ENCODE data around the gene TCOF1. TPM values are rescaled to one million over a fixed set of nuclear protein-coding genes. Genes with fewer than 3 reads are reported as not detected.

TCOF1 gene
- polyA plus RNA-seq, 1 donor from 2014 or later: 26.4 TPM

GRCh38 chr5:150443242-150444075 is 86.0 kb downstream of the TCOF1 start:
- Mint-ChIP-seq H3K9me3 (no peaks in the 10 kb centered on the region), H3K36me3 (no peaks in the 10 kb centered on the region), H3K4me3 (no peak overlapping the region), H3K27ac (no peak overlapping the region), H3K27me3 (no peaks in the 10 kb centered on the region), H3K4me1 (peaks cover 5 to 19% (median 10%) of the 10 kb centered on the region in 3 donors)

- peaks cover 11 to 24% (median 11%) of the 10 kb centered on the region in 3 donors for H3K4me1 Mint-ChIP-seq
- H3K9me3 Mint-ChIP-seq: no peaks in the 10 kb centered on the region
- no peak overlapping the region for H3K27ac Mint-ChIP-seq
- H3K36me3 Mint-ChIP-seq: no peaks in the 10 kb centered on the region
- H3K27me3 Mint-ChIP-seq: no peaks in the 10 kb centered on the region
- peak overlapping the region in 1 of 4 donors; percentile 54 for H3K4me3 Mint-ChIP-seq
Measured at GRCh38 chr5:150444770-150445169, 87.3 kb downstream of the TCOF1 start.

- H3K27me3 Mint-ChIP-seq: no peaks in the 10 kb centered on the region
- H3K4me1 Mint-ChIP-seq: peaks cover 12 to 26% (median 16%) of the 10 kb centered on the region in 3 donors
- H3K27ac Mint-ChIP-seq: peak overlapping the region in 2 of 3 donors; percentile 13 to 50
- no peaks in the 10 kb centered on the region for H3K9me3 Mint-ChIP-seq
- H3K36me3 Mint-ChIP-seq: no peaks in the 10 kb centered on the region
- peak overlapping the region in 1 of 4 donors; percentile 51 for H3K4me3 Mint-ChIP-seq
Measured at GRCh38 chr5:150446088-150446487, 88.6 kb downstream of the TCOF1 start.

GRCh38 chr5:150446583-150446982 is 89.1 kb downstream of the TCOF1 start:
- H3K4me3 Mint-ChIP-seq: peak overlapping the region in 1 of 4 donors; percentile 51
- H3K4me1 Mint-ChIP-seq: peaks cover 12 to 26% (median 16%) of the 10 kb centered on the region in 3 donors
- peak overlapping the region in 2 of 3 donors; percentile 16 to 50 for H3K27ac Mint-ChIP-seq
- no peaks in the 10 kb centered on the region for H3K27me3 Mint-ChIP-seq
- H3K9me3 Mint-ChIP-seq: no peaks in the 10 kb centered on the region
- no peaks in the 10 kb centered on the region for H3K36me3 Mint-ChIP-seq

- peaks cover 12 to 24% (median 16%) of the 10 kb centered on the region in 3 donors for H3K4me1 Mint-ChIP-seq
Measured at GRCh38 chr5:150447188-150447587, 89.7 kb downstream of the TCOF1 start.

GRCh38 chr5:150448334-150448733 is 90.8 kb downstream of the TCOF1 start:
- Mint-ChIP-seq H3K27ac (peak overlapping the region; percentile 96 to 100 (median 99)), H3K27me3 (no peaks in the 10 kb centered on the region), H3K36me3 (no peaks in the 10 kb centered on the region), H3K9me3 (no peaks in the 10 kb centered on the region), H3K4me3 (peak overlapping the region; percentile 95 to 99 (median 98)), H3K4me1 (peaks cover 12 to 24% (median 16%) of the 10 kb centered on the region in 3 donors)

More at GRCh38 chr5:150447188-150447587, 89.7 kb downstream of the TCOF1 start:
- Mint-ChIP-seq H3K9me3 (no peaks in the 10 kb centered on the region), H3K36me3 (no peaks in the 10 kb centered on the region), H3K27ac (peak overlapping the region in 2 of 3 donors; percentile 16 to 99), H3K27me3 (no peaks in the 10 kb centered on the region), H3K4me3 (peak overlapping the region in 1 of 4 donors; percentile 95)

- Mint-ChIP-seq H3K27ac (peak overlapping the region; percentile 96 to 100 (median 99)), H3K9me3 (no peaks in the 10 kb centered on the region), H3K36me3 (no peaks in the 10 kb centered on the region), H3K4me1 (peaks cover 12 to 24% (median 16%) of the 10 kb centered on the region in 3 donors), H3K27me3 (no peaks in the 10 kb centered on the region), H3K4me3 (peak overlapping the region; percentile 95 to 99 (median 98))
Measured at GRCh38 chr5:150448952-150449516, 91.5 kb downstream of the TCOF1 start.

Other genes starting within 250 kb of the TCOF1 start
- gene PDGFRB, start 201.9 kb upstream of the TCOF1 start, polyA plus RNA-seq: 0.45 TPM
- gene CDX1, start 190.9 kb upstream of the TCOF1 start, polyA plus RNA-seq: not detected
- gene SLC6A7, start 167.6 kb upstream of the TCOF1 start, polyA plus RNA-seq: not detected
- gene CAMK2A, start 67.9 kb upstream of the TCOF1 start, polyA plus RNA-seq: not detected
- not detected for gene ARSI, start 54.8 kb upstream of the TCOF1 start, polyA plus RNA-seq
- gene CD74, start 55.2 kb downstream of the TCOF1 start, polyA plus RNA-seq: 29,718 TPM
- gene RPS14, start 92.0 kb downstream of the TCOF1 start, polyA plus RNA-seq: 7,694 TPM
- 3.1 TPM for gene NDST1, start 150.4 kb downstream of the TCOF1 start, polyA plus RNA-seq

Measured in IgD-negative memory B cell (primary cell).